K562 (cell line): ENCODE results near the gene RXFP1. TPM values are rescaled to one million over a fixed set of nuclear protein-coding genes. Genes with fewer than 3 reads are reported as not detected.

Source experiments
- ATAC-seq: fragments of 200-7000 bp; cut with Tn5 transposase; 3 replicates; pipeline ENCODE4 v1.9.1; 2020; ENCODE audit warnings: moderate library complexity
- BruUV-seq: library from RNA; stranded (reverse); fragments of 400-500 nt; replicated peaks from 2 replicates; lab custom pipeline; 2021; lab: Mats Ljungman, UMichigan
- CTCF ChIA-PET: fragments of 300-600 bp; formaldehyde crosslinking; extraction: SDS; loops from one replicate; lab custom pipeline; 2021; ENCODE audit warnings: low intra/inter-chr PET ratio; lab: Yijun Ruan, JAX
- POLR2A ChIA-PET: fragments of 300-600, 350-650 bp; sonication (Branson Sonifier 250); formaldehyde crosslinking; extraction: SDS; loops from one replicate; lab custom pipeline; 2021; ENCODE audit warnings: antibody characterized with exemption, inconsistent platforms; lab: Yijun Ruan, JAX
- DNase-seq, 4 experiments: peaks; one replicate each; pipeline versions ENCODE4 v3.0.0 to v3.0.0-alpha.2; 2011 to 2018; ENCODE audit warnings: low spot score in 3 of 4, mixed read lengths in 3 of 4; ENCODE audit errors: extremely low read depth in 1 of 4
- FAIRE-seq: peaks from 2 replicates; lab custom pipeline; 2011; peaks lifted over from hg19 to GRCh38; lab: Jason Lieb, UNC
- H2AFZ ChIP-seq: 2 replicates; pipeline ENCODE4 v1.6.0; 2011; ENCODE audit warnings: low read depth, low read length, control low read depth, inconsistent platforms
- H3K27ac ChIP-seq: fragments of 200-600 bp; 3 replicates; pipeline ENCODE4 v1.8.0; 2011; ENCODE audit warnings: low read depth, mild to moderate bottlenecking, control low read depth, inconsistent platforms, low read length, moderate library complexity, mixed read lengths; ENCODE audit errors: extremely low read depth
- H3K27me3 ChIP-seq, 2 experiments: fragments of 300-600 bp in 1 of 2; 2 replicates in 1 of 2; 3 replicates in 1 of 2; pipeline versions ENCODE4 v1.6.0 to v1.8.0; 2011; ENCODE audit warnings: inconsistent platforms in 2 of 2, low read length in 2 of 2, mild to moderate bottlenecking in 1 of 2, mixed read lengths in 1 of 2, moderate library complexity in 1 of 2; ENCODE audit not compliant: control insufficient read depth in 2 of 2, insufficient read depth in 2 of 2
- H3K36me3 ChIP-seq: fragments of 300-600 bp; 3 replicates; pipeline ENCODE4 v1.8.0; 2011; ENCODE audit warnings: mild to moderate bottlenecking, low read length, inconsistent platforms; ENCODE audit not compliant: control insufficient read depth, insufficient read depth
- H3K4me1 ChIP-seq, 2 experiments: fragments of 200-600 bp in 1 of 2; replicated peaks in 1 of 2; 2 replicates in 1 of 2; 3 replicates in 1 of 2; pipeline versions ENCODE4 v1.5.1 to v1.8.0; 2011; ENCODE audit warnings: inconsistent platforms in 2 of 2, low read length in 2 of 2, mild to moderate bottlenecking in 1 of 2, mixed read lengths in 1 of 2, moderate library complexity in 1 of 2; ENCODE audit not compliant: control insufficient read depth in 2 of 2, insufficient read depth in 2 of 2
- H3K4me2 ChIP-seq: 2 replicates; pipeline ENCODE4 v1.6.1; 2011; ENCODE audit warnings: low read length, control low read depth, inconsistent platforms, mixed read lengths; ENCODE audit not compliant: insufficient read depth
- H3K4me3 ChIP-seq: fragments of 200-600 bp; sonication (generic), shearing (Covaris generic); 2 replicates; pipeline ENCODE4 v1.5.1; 2016; ENCODE audit warnings: control low read depth, inconsistent platforms
- H3K79me2 ChIP-seq: fragments of 200-600 bp; 3 replicates; pipeline ENCODE4 v1.8.0; 2011; ENCODE audit warnings: low read length, inconsistent platforms; ENCODE audit not compliant: control insufficient read depth, insufficient read depth
- H3K9ac ChIP-seq, 2 experiments: 2 replicates each; pipeline versions ENCODE4 v1.6.0 to v1.6.1; 2011; ENCODE audit warnings: low read depth in 2 of 2, low read length in 2 of 2, control low read depth in 1 of 2, inconsistent platforms in 1 of 2, mild to moderate bottlenecking in 1 of 2, mixed read lengths in 1 of 2; ENCODE audit not compliant: insufficient read depth in 1 of 2
- H3K9me1 ChIP-seq: one replicate; pipeline ENCODE4 v1.6.0; 2011; ENCODE audit warnings: inconsistent platforms, mild to moderate bottlenecking, low read length, moderate library complexity; ENCODE audit not compliant: control insufficient read depth, insufficient read depth
- H3K9me3 ChIP-seq: replicated peaks from 2 replicates; pipeline ENCODE4 v1.5.1; 2011; ENCODE audit warnings: low read depth, low read length, inconsistent platforms; ENCODE audit not compliant: control insufficient read depth, insufficient read depth
- H4K20me1 ChIP-seq: replicated peaks from 2 replicates; pipeline ENCODE4 v1.6.1; 2011; ENCODE audit warnings: low read length, inconsistent platforms, mixed read lengths; ENCODE audit not compliant: control insufficient read depth, insufficient read depth
- BHLHE40 ChIP-seq: IDR thresholded peaks from 2 replicates; pipeline ENCODE4 v1.6.1; 2011; ENCODE audit warnings: low read length, improper control_type of control experiment
- ETV6 ChIP-seq, 3 experiments: fragments of 150-350 bp in 1 of 3; sonication (generic) in 1 of 3; formaldehyde crosslinking in 1 of 3; IDR thresholded peaks; 2 replicates each; pipeline versions ENCODE4 v1.6.1 to v1.8.0; 2014 to 2022; ENCODE audit warnings: borderline replicate concordance in 2 of 3, low read depth in 2 of 3, antibody characterized with exemption in 1 of 3, low read length in 1 of 3, mild to moderate bottlenecking in 1 of 3, missing genetic modification reagents in 1 of 3
- NRF1 ChIP-seq, 2 experiments: fragments of 450-650 bp; IDR thresholded peaks in 1 of 2; conservative IDR thresholded peaks in 1 of 2; 2 replicates each; pipeline ENCODE4 v1.6.1; 2014; ENCODE audit warnings: mild to moderate bottlenecking in 2 of 2
- POLR3G ChIP-seq: IDR thresholded peaks from 2 replicates; pipeline ENCODE4 v1.6.1; 2011; ENCODE audit not compliant: insufficient read length, insufficient replicate concordance; ENCODE audit errors: extremely low read depth
- POU5F1 ChIP-seq: fragments of 150-350 bp; IDR thresholded peaks from 2 replicates; pipeline ENCODE4 v1.6.1; 2014; ENCODE audit warnings: borderline replicate concordance, low read length, low read depth, mild to moderate bottlenecking; ENCODE audit not compliant: partially characterized antibody
- PRMT5 ChIP-seq: sonication (generic); formaldehyde crosslinking; IDR thresholded peaks from 2 replicates; pipeline ENCODE4 v1.5.0; 2020; ENCODE audit warnings: missing genetic modification reagents
- PTTG1 ChIP-seq: fragments of 450-650 bp; IDR thresholded peaks from 2 replicates; pipeline ENCODE4 v1.6.1; 2016; ENCODE audit warnings: low read depth, mild to moderate bottlenecking, missing genetic modification characterization, missing compliant biosample characterization
- TBP ChIP-seq: optimal IDR thresholded peaks from 2 replicates; pipeline ENCODE3; 2011; ENCODE audit warnings: low read depth, low read length, improper control_type of control experiment
- TRIM28 ChIP-seq: fragments of 450-650 bp; IDR thresholded peaks from 2 replicates; pipeline ENCODE4 v1.6.1; 2017
- ZNF224 ChIP-seq: sonication (generic); formaldehyde crosslinking; IDR thresholded peaks from 2 replicates; pipeline ENCODE4 v1.8.0; 2022; ENCODE audit warnings: mild to moderate bottlenecking, missing genetic modification reagents
- ZNF316 ChIP-seq: fragments of 450-650 bp; IDR thresholded peaks from 2 replicates; pipeline ENCODE4 v1.6.1; 2016
- ZNF408 ChIP-seq: fragments of 250-450 bp; sonication (Bioruptor Pico); IDR thresholded peaks from 2 replicates; pipeline ENCODE4 v1.4.0; 2020; ENCODE audit warnings: low read depth, mild to moderate bottlenecking, moderate library complexity
- ZNF699 ChIP-seq: fragments of 250-450 bp; sonication (Bioruptor Pico); IDR thresholded peaks from 2 replicates; pipeline ENCODE4 v1.8.0; 2021; ENCODE audit warnings: mild to moderate bottlenecking, moderate library complexity; ENCODE audit not compliant: insufficient replicate concordance
- WGBS: fragments of 100-300 bp; shearing (Covaris generic); methylation state at CpG from one replicate; pipeline ENCODE4 v1.1.6; 2016; ENCODE audit warnings: low coverage, mixed read lengths; ENCODE audit not compliant: insufficient coverage; ENCODE audit errors: missing lambda C conversion rate; 5-methylcytosine and 5-hydroxymethylcytosine counted together
- in situ Hi-C: fragments of 300-500 bp; cut with MboI; formaldehyde crosslinking; loops from 4 replicates; pipeline ENCODE4 v1.15.0; 2018; ENCODE audit warnings: inconsistent platforms, mixed read lengths
- intact Hi-C: fragments of 100-400 bp; cut with micrococcal nuclease; formaldehyde crosslinking; loops from 2 replicates; pipeline ENCODE4 v1.14.2; 2022
- polyA plus RNA-seq, 8 experiments: library from polyadenylated mRNA; depleted of rRNA in 4 of 8; stranded (reverse) in 5 of 8; unstranded in 3 of 8; fragments of >200 nt; fragmentation: Nextera tagmentation in 2 of 8; fragmentation: Illumina TruSeq in 1 of 8; extraction: Ambion mirVana in 2 of 8; extraction: Trizol in 1 of 8; gene quantifications; 2 replicates each; pipeline versions ENCODE4 v1.2.1 to v1.2.3, GENCODE V29; 2011 to 2014; ENCODE audit warnings: inconsistent platforms in 1 of 8, missing spikeins in 1 of 8
- total RNA-seq, 7 experiments: library from RNA; depleted of rRNA in 6 of 7; stranded (reverse); fragments of >200 nt in 6 of 7; fragmentation: Illumina TruSeq in 2 of 7; extraction: Trizol in 2 of 7; gene quantifications; 2 replicates each; pipeline versions ENCODE4 v1.2.1 to v1.2.3, GENCODE V29; 2011 to 2021; ENCODE audit warnings: low replicate concordance in 1 of 7
- TF ChIP-seq, protein P1 (sequence below): fragments of 150-350 bp; conservative IDR thresholded peaks from 2 replicates; pipeline ENCODE4 v1.6.1; 2014; ENCODE audit warnings: low read length
- TF ChIP-seq, protein P2 (sequence below): IDR thresholded peaks from 2 replicates; pipeline ENCODE4 v1.6.1; 2011; ENCODE audit warnings: borderline replicate concordance, low read depth, mild to moderate bottlenecking, moderate library complexity, low read length; ENCODE audit not compliant: insufficient read depth, poor library complexity, severe bottlenecking

RXFP1 gene
- total and polyA plus RNA-seq, 9 of the 15 experiments (the other 6 are each of a cell fraction or from before 2014, with no cell fraction given) = 0.03 to 0.06 (median 0.04) TPM; not detected in 6

DNA sequence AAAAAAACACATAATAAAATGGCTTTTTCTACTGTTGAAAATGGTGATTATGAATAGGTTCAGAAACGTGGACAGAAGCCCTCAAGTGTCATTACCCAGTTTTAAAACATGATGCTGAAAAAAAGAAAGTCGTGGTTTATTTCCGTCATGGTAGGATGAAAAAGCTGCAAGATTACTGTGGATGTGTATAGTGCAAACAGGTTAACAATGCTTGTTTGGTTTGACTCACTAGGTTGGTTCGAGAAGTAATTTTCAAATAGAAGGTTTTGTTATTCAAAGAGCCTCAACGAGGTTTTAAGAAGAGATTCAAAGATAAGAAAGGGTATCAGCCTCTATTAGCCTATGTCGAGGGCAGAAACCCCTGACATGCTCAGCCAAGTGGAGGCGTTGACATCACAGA is 2.5 kb upstream of the RXFP1 start (continued):
- TF ChIP-seq, protein P1, sequence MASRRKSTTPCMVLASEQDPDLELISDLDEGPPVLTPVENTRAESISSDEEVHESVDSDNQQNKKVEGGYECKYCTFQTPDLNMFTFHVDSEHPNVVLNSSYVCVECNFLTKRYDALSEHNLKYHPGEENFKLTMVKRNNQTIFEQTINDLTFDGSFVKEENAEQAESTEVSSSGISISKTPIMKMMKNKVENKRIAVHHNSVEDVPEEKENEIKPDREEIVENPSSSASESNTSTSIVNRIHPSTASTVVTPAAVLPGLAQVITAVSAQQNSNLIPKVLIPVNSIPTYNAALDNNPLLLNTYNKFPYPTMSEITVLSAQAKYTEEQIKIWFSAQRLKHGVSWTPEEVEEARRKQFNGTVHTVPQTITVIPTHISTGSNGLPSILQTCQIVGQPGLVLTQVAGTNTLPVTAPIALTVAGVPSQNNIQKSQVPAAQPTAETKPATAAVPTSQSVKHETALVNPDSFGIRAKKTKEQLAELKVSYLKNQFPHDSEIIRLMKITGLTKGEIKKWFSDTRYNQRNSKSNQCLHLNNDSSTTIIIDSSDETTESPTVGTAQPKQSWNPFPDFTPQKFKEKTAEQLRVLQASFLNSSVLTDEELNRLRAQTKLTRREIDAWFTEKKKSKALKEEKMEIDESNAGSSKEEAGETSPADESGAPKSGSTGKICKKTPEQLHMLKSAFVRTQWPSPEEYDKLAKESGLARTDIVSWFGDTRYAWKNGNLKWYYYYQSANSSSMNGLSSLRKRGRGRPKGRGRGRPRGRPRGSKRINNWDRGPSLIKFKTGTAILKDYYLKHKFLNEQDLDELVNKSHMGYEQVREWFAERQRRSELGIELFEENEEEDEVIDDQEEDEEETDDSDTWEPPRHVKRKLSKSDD = no peak
- TF ChIP-seq, all 486 proteins: peak for 0

DNA sequence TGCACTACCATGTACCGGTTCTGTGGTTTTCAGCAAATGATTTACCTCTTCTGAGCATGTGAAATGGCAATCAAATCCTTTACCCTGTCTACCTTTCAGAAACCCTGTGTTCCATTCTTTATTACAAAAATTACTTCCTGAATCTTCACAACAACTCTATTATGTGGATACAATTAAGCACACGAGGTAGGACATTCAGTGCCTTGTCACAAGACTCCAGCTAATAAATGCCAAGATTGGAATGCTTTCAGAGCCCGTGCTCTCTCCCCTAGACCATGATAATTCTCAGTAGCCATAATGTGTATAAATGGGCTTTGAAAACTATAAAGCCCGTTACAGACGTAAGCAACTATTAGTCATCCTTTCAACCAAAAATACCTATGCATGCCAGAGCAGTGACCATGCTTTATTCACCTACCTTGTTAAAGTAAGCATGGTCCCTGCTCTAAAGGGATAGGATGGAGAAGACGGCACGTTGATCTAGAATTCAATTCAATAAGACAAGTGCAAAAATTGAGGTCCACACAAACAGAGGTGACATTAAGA is 2.4 kb downstream of the RXFP1 start:
- ATAC-seq = no peak
- no peak overlapping the region for H2AFZ ChIP-seq
- POLR2A ChIA-PET = no interaction called here

More for the DNA sequence above, 2.4 kb downstream of the RXFP1 start:
- no peak overlapping the region for H3K4me2 ChIP-seq
- FAIRE-seq = no peak
- H3K9ac ChIP-seq = no peak overlapping the region
- intact Hi-C loops = no loop called here
- H3K27ac ChIP-seq = no peak overlapping the region
- no peaks in the 10 kb centered on the region for H4K20me1 ChIP-seq
- H3K27me3 ChIP-seq = no peaks in the 10 kb centered on the region; a peak in 2 of 5 replicates
- no peaks in the 10 kb centered on the region; a peak in 1 of 5 replicates for H3K4me1 ChIP-seq
- CTCF ChIA-PET = no interaction called here
- in situ Hi-C loops = no loop called here
- H3K36me3 ChIP-seq = no peaks in the 10 kb centered on the region
- 4% methylated on average over 7 of the region's 7 CpGs for WGBS
- TF ChIP-seq ZNF699 (no peak), ETV6 (IDR thresholded peaks at IDR 0.05; ENCODE audit: borderline replicate concordance in 1 of 2, low read depth in 2 of 2, low read length in 1 of 2) (no peak), ETV6 (CRISPR knock-in tag; IDR thresholded peaks at IDR 0.05; ENCODE audit: borderline replicate concordance) (no peak), ZNF224 (CRISPR knock-in tag) (no peak), PTTG1 (no peak), POU5F1 (no peak), ZNF408 (CRISPR knock-in tag) (no peak), TRIM28 (no peak), POLR3G (no peak), ZNF316 (no peak), NRF1 (conservative IDR thresholded peaks at IDR 0.05 in 1 of 2, IDR thresholded peaks at IDR 0.05 in 1 of 2) (no peak), TBP (no peak), PRMT5 (CRISPR knock-in tag) (no peak), BHLHE40 (no peak)
- TF ChIP-seq, protein P2, sequence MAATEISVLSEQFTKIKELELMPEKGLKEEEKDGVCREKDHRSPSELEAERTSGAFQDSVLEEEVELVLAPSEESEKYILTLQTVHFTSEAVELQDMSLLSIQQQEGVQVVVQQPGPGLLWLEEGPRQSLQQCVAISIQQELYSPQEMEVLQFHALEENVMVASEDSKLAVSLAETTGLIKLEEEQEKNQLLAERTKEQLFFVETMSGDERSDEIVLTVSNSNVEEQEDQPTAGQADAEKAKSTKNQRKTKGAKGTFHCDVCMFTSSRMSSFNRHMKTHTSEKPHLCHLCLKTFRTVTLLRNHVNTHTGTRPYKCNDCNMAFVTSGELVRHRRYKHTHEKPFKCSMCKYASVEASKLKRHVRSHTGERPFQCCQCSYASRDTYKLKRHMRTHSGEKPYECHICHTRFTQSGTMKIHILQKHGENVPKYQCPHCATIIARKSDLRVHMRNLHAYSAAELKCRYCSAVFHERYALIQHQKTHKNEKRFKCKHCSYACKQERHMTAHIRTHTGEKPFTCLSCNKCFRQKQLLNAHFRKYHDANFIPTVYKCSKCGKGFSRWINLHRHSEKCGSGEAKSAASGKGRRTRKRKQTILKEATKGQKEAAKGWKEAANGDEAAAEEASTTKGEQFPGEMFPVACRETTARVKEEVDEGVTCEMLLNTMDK = no peak
- no peaks in the 10 kb centered on the region for H3K79me2 ChIP-seq
- no TSS peak for BruUV-seq
- no peaks in the 10 kb centered on the region for H3K9me3 ChIP-seq
- no peaks in the 10 kb centered on the region for H3K9me1 ChIP-seq
- no peak overlapping the region for H3K4me3 ChIP-seq
- no peak for DNase-seq
